Gastrocnemius medialis (tissue), 4 donors: ENCODE measurements around the gene FBXW2. TPM values are rescaled to one million over a fixed set of nuclear protein-coding genes. Genes with fewer than 3 reads are reported as not detected.

Source experiments
- ATAC-seq, 2 donors: fragments of 150-250 bp; one replicate each; pipeline ENCODE4 v1.9.1; 2016
- DNase-seq, 2 donors: peaks; one replicate each; pipeline ENCODE4 v3.0.0-alpha.2; 2019
- H3K27ac ChIP-seq, 4 donors: fragments of 200-600 bp; sonication (generic); 1 replicate in 1 of 4; 2 replicates in 3 of 4; pipeline ENCODE4 v1.5.1; 2016 to 2018; ENCODE audit warnings: mild to moderate bottlenecking in 2 of 4, moderate library complexity in 1 of 4
- H3K27me3 ChIP-seq, 3 donors: fragments of 200-600 bp; sonication (generic) in 2 of 3; 1 replicate in 1 of 3; 2 replicates in 2 of 3; pipeline versions ENCODE4 v1.5.1 to v1.6.0; 2016 to 2019; ENCODE audit warnings: mild to moderate bottlenecking in 1 of 3, moderate library complexity in 1 of 3
- H3K36me3 ChIP-seq, 2 donors: fragments of 200-600 bp; sonication (generic) in 1 of 2; one replicate each; pipeline ENCODE4 v1.5.1; 2017 to 2018
- H3K4me1 ChIP-seq, 2 donors: fragments of 200-600 bp; sonication (generic) in 1 of 2; one replicate each; pipeline ENCODE4 v1.5.1; 2016 to 2017; ENCODE audit warnings: mild to moderate bottlenecking in 2 of 2
- H3K4me3 ChIP-seq, 4 donors: fragments of 200-600 bp; sonication (generic) in 3 of 4; 1 replicate in 1 of 4; 2 replicates in 3 of 4; pipeline ENCODE4 v1.5.1; 2016 to 2019; ENCODE audit warnings: mild to moderate bottlenecking in 2 of 4
- H3K9me3 ChIP-seq, 3 donors: fragments of 200-600 bp; sonication (generic) in 2 of 3; 1 replicate in 1 of 3; 2 replicates in 2 of 3; pipeline ENCODE4 v1.5.1; 2016 to 2019
- POLR2A ChIP-seq, 2 donors: fragments of 450-650 bp; IDR thresholded peaks; one replicate each; pipeline ENCODE4 v1.6.1; 2017; ENCODE audit warnings: antibody characterized with exemption in 2 of 2, mild to moderate bottlenecking in 2 of 2, moderate library complexity in 2 of 2
- in situ Hi-C, 4 donors: fragments of 200-750 bp; cut with MboI; loops; one replicate each; pipeline versions ENCODE4 v1.15.0 to v1.8.0; 2017; ENCODE audit warnings: low sequenced_read_pairs in 4 of 4
- intact Hi-C: fragments of 100-400 bp; cut with DNase I; formaldehyde crosslinking; loops from one replicate; pipeline ENCODE4 v1.15.1; 2023; ENCODE audit warnings: low total_unique reads
- total RNA-seq, 4 donors: library from RNA; depleted of rRNA; stranded (reverse); fragments of >200 nt; gene quantifications; one replicate each; pipeline versions ENCODE4 v1.1.0 to v1.2.3, GENCODE V29; 2016
- TF ChIP-seq, protein P1 (sequence below), 5 experiments: fragments of 450-650 bp in 3 of 5; fragments of 200-600 bp in 2 of 5; sonication (generic) in 2 of 5; IDR thresholded peaks in 4 of 5; conservative IDR thresholded peaks in 1 of 5; 1 replicate in 4 of 5; 2 replicates in 1 of 5; pipeline ENCODE4 v1.5.1; 2016 to 2019; ENCODE audit warnings: antibody characterized with exemption in 5 of 5, mild to moderate bottlenecking in 3 of 5, moderate library complexity in 3 of 5

Gene FBXW2
- total RNA-seq, 4 donors from 2014 or later: 17.0 to 20.0 (median 19.0) TPM

DNA sequence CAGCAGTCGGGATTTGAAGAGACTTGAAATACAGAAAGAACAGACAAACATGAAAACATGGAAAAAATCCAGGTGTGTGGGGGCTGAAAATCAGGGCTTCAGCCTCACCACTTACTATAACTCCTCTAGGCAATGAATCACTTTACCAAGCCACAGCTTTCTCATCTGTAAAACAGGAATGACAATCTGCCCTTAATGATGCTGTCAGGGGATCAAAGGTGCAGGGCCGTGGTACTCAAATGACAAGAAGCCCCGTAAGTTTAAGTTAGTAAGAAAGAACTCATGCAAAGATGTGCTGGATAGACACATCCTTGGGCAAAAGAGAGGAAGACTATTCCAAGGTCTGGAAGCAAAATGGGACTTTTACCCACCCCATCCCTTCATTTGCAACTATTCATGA lies 34.7 kb downstream of the FBXW2 start:
- Histone ChIP-seq H3K9me3 (no peaks in the 10 kb centered on the region), H3K4me3 (no peak overlapping the region), H3K27ac (no peak overlapping the region), H3K4me1 (peaks cover 0 to 3% of the 10 kb centered on the region in 2 donors), H3K27me3 (no peaks in the 10 kb centered on the region), H3K36me3 (peaks cover 0 to 30% of the 10 kb centered on the region in 2 donors)
- TF ChIP-seq POLR2A (IDR thresholded peaks at IDR 0.05): no peak
- TF ChIP-seq, protein P1, sequence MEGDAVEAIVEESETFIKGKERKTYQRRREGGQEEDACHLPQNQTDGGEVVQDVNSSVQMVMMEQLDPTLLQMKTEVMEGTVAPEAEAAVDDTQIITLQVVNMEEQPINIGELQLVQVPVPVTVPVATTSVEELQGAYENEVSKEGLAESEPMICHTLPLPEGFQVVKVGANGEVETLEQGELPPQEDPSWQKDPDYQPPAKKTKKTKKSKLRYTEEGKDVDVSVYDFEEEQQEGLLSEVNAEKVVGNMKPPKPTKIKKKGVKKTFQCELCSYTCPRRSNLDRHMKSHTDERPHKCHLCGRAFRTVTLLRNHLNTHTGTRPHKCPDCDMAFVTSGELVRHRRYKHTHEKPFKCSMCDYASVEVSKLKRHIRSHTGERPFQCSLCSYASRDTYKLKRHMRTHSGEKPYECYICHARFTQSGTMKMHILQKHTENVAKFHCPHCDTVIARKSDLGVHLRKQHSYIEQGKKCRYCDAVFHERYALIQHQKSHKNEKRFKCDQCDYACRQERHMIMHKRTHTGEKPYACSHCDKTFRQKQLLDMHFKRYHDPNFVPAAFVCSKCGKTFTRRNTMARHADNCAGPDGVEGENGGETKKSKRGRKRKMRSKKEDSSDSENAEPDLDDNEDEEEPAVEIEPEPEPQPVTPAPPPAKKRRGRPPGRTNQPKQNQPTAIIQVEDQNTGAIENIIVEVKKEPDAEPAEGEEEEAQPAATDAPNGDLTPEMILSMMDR (IDR thresholded peaks at IDR 0.05 in 4 of 5, conservative IDR thresholded peaks at IDR 0.05 in 1 of 5): no peak
- intact Hi-C loops (no loop called here), in situ Hi-C loops (loop anchor here (5.0 to 25.0 kb wide), 5 partner anchors 176 to 306 kb away; partner anchors contain the start of gene TRAF1 (in 2 of the 4))
- DNase-seq (no peak), ATAC-seq (no peak)

DNA sequence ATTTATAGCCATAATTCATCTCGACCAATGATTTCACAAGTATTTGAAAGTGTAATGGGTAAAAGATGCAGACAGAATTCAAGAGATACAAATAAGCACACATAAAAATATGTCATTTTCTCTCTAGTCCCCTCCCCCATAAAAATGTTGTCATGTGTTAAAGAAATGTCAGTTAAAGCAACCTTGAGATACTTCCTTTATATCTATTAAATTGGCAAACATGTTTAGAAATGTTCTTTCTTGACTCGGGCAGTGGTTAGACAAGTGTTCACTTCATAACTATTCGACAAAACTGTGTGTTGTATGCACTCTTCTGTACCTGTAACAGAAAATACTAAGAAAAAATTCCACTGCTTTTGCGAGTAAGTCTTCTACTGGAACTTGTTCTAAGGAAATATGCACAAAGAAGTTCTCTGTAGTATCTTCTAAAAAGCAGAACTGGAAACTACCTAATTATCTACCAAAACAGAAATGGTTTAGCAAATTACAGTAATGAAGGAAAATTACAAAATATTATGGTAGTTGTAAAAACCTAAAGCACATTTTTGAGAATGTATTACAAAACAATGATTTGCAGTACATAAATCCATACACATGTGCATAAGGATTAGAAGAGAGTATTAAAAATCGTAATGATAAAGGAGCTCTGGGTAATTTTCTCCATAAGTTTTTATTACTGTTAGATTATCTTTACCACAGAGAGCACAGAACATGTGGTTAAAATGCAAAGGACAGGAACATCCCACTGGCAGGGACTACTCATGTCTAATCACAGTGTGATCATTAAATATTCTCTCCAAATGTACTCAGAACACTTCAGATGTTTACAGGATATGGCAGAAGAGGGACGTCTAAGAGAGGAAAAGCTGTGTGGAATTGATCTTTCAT lies 35.9 kb downstream of the FBXW2 start:
- H3K4me3 ChIP-seq: no peak overlapping the region
- intact Hi-C loops: no loop called here
- H3K36me3 ChIP-seq: peaks cover 0 to 17% of the 10 kb centered on the region in 2 donors
- H3K4me1 ChIP-seq: peaks cover 0 to 3% of the 10 kb centered on the region in 2 donors
- H3K9me3 ChIP-seq: no peaks in the 10 kb centered on the region
- ATAC-seq (no peak), DNase-seq (no peak)
- no peak overlapping the region for H3K27ac ChIP-seq
- TF ChIP-seq, protein P1 (IDR thresholded peaks at IDR 0.05 in 4 of 5, conservative IDR thresholded peaks at IDR 0.05 in 1 of 5): no peak
- TF ChIP-seq POLR2A (IDR thresholded peaks at IDR 0.05): no peak
- in situ Hi-C loops: loop anchor here (5.0 to 25.0 kb wide), 5 partner anchors 178 to 308 kb away; partner anchors contain the start of gene TRAF1 (in 2 of the 4)
- H3K27me3 ChIP-seq: no peaks in the 10 kb centered on the region

DNA sequence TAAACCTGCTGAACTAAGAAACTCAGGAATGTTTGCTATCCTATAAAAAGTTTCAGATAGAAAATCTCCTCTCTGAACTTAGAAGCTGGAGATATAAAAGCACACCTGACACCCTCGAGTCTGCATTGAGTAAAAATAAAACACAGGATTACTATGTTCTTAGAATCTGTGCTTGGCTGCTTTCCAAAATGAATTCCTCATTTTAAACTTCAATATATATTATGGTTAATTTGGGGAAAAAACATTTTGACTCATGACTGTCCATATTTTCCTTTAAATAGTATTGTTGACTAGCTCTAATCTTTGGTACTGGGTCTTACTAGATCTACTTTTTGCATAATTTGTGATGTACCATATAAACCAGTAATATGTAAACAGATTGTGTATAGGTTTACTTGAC lies 36.7 kb downstream of the FBXW2 start:
- TF ChIP-seq, protein P1 (IDR thresholded peaks at IDR 0.05 in 4 of 5, conservative IDR thresholded peaks at IDR 0.05 in 1 of 5): no peak
- no peak for TF ChIP-seq POLR2A (IDR thresholded peaks at IDR 0.05)
- DNase-seq: no peak
- Histone ChIP-seq H3K9me3 (no peaks in the 10 kb centered on the region), H3K36me3 (peaks cover 0 to 11% of the 10 kb centered on the region in 2 donors), H3K27me3 (no peaks in the 10 kb centered on the region), H3K4me3 (no peak overlapping the region), H3K27ac (no peak overlapping the region), H3K4me1 (peaks cover 0 to 3% of the 10 kb centered on the region in 2 donors)
- in situ Hi-C loops (loop anchor here (5.0 to 25.0 kb wide), 5 partner anchors 178 to 308 kb away; partner anchors contain the start of gene TRAF1 (in 2 of the 4)), intact Hi-C loops (loop anchor here (1.0 kb wide), 2 partner anchors 180 to 304 kb away; no protein-coding TSS in a partner anchor)
- ATAC-seq: no peak

DNA sequence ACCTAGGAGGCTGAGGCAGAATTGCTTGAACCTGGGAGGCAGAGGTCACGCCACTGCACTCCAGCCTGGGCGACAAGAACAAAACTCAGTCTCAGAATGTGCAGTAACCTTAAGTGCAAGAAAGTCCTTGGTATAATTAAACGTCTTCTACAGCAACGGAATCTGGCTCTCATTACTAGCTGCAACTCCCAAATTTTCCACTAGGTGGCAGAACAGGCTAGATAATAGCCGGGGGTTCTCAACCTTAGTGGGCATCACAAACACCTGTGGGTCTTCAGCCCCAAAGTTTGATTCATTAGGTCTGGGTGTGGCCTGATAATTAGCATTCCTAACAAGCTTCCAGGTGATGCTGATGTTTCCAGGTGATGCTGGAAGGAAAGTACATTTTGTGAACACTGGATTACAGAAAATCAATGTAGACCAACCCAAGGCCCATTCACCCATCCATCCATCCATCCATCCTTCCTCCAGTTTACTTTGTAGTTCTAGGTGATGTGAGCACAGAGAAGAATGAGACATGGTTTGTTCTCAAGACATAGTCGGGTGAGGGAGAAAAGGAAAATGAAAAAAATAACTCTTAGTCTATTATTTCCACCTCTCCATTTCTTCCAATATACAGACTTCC lies 37.3 kb downstream of the FBXW2 start:
- TF ChIP-seq POLR2A (IDR thresholded peaks at IDR 0.05): no peak
- TF ChIP-seq, protein P1 (IDR thresholded peaks at IDR 0.05 in 4 of 5, conservative IDR thresholded peaks at IDR 0.05 in 1 of 5): peak; percentile 74 to 86 (median 86)
- no peaks in the 10 kb centered on the region for H3K27me3 ChIP-seq
- DNase-seq (peak; percentile 17 to 34), ATAC-seq (peak; percentile 56 to 74)
- H3K4me1 ChIP-seq: peaks cover 0 to 3% of the 10 kb centered on the region in 2 donors
- H3K9me3 ChIP-seq: no peaks in the 10 kb centered on the region
- H3K4me3 ChIP-seq: no peak overlapping the region
- intact Hi-C loops: loop anchor here (1.0 kb wide), 2 partner anchors 180 to 304 kb away; no protein-coding TSS in a partner anchor
- in situ Hi-C loops: loop anchor here (5.0 to 25.0 kb wide), 5 partner anchors 179 to 309 kb away; partner anchors contain the start of gene TRAF1 (in 2 of the 4)
- peaks cover 0 to 5% of the 10 kb centered on the region in 2 donors for H3K36me3 ChIP-seq
- H3K27ac ChIP-seq: no peak overlapping the region
